NCI-H226 (cell line): ENCODE results near the gene LAMA3.
"Not testable (repeated sequence)": the region's sequence is repeated elsewhere in the genome, so short reads cannot be mapped to it uniquely, and the experiment has no call there.

Experiments
- DNase-seq: peaks from one replicate; pipeline ENCODE4 v3.0.0-alpha.2; 2015

The LAMA3 gene

DNA sequence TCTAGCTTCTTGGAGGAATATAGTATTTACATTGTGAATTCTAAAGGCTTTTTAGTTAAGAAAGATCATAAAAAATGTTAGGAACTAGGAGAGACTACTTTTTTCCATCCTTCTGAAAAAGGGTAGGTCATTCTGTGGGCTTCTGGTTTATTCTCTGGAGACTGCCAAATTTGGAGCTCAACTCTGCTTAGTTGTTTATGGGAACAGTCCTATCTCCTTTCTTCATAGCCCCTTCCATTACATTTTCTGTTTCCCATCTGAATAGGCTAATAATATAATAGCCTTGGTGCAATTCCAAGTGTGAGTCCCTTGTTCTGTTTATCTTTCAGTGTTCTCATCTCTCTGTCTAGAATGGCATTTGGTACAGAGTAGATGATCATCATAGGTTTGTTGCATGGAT is 15.6 kb downstream of the LAMA3 start:
- DNase-seq, result no peak

DNA sequence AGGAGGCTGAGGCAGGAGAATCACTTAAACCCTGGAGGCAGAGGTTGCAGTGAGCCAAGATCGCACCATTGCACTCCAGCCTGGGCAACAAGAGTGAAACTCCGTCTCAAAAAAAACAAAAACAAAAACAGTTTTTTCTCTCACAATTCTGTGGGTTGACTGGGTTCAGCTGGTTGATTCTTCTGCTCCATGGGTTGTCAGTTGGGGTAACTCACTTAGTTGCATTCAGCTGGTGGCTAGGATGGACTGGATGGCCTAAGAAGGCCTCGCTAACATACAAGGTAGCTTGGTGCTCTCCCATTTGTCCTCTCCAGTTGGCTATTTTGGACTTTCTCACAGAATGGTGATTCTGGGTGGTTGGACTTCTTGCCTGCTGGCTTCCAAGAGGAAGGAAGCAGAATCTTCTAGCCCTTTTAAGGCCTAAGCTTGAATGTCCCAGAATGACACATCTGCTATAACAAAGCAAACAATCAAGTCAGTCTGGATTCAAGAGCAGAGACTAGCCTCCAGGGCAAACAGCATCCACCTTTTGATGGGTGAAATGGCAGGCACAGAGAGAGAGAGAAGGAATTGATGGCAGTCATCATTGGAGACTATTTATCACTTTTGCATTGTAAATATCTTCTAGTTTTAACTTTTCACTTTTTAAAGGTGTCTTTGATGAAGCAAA is 17.9 kb downstream of the LAMA3 start:
- DNase-seq, result no peak

DNA sequence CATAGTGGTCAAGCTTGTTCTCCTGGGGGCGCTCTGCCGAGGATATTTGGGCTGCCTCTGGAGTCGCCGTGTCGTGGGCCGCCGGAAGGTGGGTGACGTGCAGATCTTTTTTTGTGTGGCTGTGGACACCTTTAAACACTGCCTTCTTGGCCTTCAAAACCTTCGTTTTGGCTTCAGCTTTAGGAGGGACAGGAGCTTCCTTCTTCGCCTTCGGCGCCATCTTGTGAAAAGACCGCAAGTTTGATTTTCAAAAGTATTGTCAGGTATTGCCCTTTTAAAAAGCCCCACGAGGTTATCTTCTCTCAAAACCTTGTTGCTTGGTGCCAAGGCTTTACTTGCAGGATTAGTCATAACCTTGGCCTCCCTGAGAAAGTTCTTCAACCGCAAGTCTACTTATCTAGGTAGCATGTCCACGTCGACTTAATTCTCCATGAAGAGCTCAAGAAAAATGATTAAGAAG is 20.8 kb downstream of the LAMA3 start:
- peak; percentile 96 for DNase-seq

DNA sequence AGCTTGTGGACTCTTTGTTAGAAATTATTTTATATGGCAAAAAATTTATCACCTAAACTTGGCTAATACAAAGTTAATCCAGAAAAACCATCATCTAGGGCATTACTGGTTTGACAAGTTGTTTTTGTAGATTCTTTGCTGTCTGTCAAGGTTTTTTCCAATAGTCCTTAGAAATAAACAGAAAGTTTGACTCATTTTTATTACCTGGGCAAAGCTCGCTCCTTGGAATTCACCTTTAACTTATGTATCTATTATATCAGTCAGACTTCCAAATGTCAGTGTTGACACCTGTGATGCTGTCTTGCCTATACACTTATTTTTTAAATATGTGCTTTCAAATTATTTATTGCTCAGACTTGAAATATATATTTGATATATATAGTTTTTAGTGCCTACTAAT is 21.7 kb downstream of the LAMA3 start:
- DNase-seq, result no peak

DNA sequence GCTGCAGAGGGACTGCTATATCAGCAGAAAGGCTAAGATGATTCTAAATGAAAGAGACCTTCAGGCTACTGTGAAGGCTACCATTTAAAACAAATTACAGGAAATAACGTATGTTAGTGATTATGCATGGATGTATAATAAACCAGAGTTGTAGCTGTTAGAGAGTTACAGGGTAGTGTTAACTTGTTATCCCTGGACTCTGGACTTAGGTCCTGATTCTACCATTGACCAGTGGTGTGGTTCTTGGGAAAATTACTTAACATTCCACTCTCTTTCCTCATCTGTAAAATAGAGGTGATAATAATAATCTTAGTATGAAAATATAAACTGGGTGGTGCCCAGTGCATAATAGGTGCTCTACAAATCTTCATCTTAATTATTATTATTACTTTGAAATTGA is 22.2 kb downstream of the LAMA3 start:
- DNase-seq, result no peak

DNA sequence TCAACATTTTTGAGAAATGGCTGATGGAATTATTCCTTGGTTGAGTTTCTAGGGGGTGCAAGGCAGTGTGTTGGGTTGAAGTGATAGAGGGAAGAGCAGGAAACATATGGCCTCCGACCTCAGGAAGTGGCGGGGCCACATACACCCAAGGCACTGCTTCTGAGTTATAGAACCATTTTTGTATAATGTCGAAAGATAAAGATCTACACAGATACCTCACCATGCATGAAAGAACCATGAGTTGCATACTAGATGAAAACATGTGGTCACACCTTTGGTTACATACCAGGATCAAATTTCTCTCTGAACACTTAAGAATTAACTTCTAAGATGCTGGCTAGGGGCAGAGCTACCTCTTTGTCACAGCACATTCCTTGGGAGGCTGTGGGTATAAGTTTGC is 23.2 kb downstream of the LAMA3 start:
- DNase-seq, result no peak

DNA sequence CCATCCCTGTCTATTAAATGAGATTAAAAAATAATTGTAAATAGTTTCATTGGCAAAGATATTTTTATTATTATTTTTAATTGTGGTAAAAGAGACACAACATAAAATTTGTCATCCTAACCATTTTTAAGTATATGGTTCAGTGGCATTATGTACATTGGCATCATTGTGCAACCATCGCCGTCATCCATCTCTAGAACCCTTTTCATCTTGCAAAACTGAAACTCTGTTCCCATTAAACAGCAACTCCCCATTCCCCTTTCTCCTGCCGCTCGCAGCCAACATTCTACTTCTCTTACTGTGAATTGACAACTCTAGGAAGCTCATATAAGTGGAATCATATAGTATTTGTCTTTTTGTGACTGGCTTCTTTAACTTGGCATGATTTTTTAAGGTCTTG is 25.3 kb downstream of the LAMA3 start:
- no peak for DNase-seq

DNA sequence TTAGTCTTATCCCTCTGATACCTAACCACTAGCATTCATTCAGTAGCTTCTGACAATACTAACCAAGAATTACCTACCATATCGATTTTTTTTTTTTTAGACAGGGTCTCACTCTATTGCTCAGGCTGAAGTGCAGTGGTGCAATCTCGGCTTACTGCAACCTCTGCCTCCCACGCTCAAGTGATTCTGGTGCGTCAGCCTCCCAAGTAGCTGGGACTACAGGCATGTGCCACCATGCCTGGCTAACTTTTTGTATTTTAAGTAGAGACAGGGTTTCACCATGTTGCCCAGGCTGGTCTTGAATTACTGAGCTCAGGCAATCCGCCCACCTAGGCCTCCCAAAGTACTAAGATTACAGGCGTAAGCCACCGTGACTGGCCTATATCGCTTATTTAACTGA is 26.8 kb downstream of the LAMA3 start:
- DNase-seq, result not testable (repeated sequence)

DNA sequence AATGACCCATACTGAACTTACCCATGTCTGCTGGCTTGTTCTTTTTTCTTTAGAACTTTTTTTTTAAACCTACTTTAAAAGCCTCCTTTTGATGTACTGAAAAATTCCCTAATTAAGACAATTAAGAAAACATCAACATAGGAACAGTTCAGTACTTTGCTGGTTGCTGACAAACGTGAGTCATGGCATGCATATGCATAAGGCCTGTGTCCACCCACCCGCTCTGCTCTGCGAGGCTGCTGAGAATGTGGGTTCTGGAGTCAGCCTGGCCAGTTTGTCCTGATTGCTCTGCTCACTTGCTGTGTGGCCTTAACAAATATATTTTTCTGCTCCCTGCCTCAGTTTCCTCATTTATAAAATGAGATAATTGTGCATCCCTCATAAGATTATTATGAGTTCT is 27.3 kb downstream of the LAMA3 start:
- peak; percentile 74 for DNase-seq

DNA sequence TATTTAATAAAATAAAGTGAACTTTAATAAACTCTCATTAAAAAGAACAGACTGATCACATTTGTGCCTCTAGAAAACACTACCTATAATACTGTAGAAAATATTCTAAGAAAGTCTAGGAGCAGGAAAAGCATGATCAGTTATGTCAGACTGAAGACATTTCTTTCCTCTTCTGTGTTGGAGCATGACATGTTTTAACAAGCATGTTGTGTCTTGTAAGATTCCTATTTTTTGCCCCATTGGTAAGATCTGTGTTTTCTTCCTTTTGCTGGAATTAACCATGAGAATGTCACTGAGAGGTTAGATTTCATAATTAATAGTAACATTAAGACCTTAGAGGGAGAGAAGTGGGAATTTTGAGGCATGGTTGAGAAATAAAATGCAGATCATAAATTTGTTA is 27.7 kb downstream of the LAMA3 start:
- no peak for DNase-seq

DNA sequence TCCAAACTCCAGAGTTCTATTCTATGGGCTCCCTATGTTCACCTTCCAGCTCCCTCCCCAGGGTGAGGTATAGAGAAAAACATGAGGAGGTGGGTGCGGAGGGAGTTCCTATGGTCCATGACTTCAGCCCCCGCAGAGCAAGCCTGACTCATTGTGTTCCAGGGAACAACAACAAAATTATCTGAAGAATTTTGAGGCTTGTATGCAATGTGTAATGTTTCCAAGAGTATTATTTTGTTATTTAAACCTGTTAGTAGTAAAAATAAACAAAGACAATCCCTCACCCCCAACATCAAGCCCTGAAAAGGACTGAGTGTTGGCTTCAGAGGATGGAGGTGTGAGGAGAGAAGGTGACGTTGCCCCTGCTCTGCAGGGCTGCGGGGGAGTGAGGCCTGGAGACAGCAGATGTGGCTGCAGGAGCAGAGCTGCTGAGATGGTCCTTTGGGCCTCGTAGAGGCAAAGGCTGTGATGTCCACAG is 29.0 kb downstream of the LAMA3 start:
- peak; percentile 93 for DNase-seq

DNA sequence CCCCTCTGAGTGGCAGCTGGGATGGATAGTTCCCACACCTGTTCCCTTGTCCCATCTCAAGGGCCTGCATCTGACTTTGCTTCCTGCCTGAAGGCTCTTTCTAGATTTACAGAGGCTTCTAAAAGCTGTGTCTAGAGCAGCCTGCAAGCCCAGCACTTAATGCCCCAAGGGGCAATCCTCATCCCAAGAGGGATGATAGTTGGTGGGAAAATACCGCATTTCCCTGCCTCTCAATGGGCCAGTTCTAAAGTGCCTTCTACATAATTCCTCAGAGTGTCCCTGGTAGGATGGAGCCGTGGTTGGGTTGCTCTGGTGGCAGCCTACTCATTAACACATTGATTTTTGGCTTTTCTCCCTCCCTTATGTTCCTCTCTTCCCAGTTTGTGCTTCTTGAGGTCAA is 29.5 kb downstream of the LAMA3 start:
- no peak for DNase-seq

DNA sequence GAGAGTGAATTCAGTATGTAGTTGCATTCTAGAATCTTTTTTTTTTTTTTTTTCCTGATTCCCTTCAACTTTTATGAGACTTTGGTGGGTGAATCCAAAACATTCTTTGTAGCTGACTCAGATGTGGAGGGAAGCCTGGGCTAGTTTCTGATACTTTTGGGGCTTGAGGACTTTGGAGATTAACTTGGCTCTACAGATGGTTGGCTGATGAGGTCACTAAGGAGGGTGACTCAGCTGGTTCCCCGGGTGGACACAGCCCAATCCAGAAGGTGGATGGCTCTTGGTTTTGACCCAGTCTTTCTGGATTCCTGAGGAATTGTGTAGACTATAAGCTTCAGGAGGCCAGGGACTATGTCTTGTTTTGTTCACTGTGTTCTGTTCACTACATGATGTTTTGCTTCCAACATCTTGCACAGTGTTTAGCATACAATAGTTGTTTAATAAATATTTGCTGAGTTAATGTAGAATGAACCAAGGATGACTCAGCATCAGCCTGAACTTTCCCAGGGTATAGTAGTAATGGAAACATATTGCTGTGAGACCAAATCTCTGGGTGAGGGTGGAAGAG is 30.5 kb downstream of the LAMA3 start:
- DNase-seq, result peak; percentile 97

DNA sequence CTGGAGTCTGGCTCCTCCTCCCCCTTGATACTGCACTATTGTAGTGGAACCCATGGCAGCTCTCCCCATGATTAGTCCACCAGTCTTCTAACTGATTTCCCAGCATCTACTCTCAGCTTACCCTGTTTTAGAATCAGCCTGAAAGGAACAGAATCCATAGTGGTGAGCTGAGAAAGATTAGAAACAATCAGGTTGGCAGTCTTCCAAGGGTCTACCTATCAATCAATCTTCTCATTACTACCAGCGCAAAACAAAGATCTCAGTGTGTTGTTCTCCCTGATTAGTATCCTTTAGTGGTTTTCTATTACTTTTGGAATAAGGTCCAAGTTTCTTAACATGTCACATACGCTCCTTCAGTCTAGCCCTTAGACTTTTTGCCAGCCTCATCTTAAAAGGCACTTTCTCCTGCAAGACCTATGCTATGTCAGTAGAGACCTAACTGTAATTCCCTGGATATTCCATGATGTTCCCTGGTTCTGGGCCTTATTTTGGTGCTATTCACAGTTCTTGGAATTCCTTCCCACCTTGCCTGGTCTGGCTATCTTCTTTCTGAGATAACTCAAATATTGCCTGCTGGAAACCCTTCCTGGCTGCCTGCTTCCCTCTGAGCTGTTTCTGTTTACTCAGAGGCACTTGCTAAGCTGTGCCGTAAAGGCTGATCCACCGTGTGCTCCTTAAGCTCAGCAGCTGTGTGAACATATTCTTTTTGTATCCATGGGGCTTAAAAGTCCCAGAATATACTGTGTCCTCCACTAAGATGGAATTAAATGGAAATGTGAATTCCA is 32.6 kb downstream of the LAMA3 start:
- DNase-seq, result peak; percentile 20

DNA sequence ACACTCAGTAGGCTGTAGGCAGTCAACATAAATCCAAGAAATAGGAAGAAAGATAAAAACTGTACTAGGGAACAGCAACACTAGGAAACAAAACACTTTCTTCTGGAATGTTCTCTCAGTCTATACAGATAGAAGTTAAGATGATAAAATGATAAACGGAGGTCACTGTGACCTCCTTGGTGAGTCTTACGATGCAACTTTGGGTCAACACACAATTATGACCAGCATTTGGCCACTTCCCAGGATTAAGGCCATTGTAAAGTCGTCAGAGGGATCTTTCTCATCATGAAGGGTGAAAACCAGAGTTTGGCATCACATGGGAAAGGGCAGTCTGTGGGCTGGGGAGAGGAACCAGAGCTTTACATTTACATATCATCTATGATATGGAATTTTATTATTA is 33.4 kb downstream of the LAMA3 start:
- DNase-seq, result no peak

DNA sequence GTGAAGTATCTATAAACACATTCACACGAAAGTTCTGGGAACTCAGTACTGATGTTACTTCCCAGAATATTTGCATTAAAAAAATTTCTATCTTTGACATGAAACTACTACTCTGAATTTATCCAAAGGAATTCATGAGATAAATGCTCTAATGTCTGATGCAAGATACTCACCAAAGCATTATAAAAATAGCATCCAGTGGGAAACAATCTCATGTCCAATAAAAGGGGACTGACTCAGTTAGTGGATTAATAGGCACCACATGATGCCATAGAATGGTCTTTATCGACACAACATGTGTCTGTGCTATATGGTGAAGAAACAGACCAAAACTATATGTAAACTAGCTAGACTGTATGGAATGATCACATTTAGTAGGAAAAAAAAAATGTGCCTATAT is 33.9 kb downstream of the LAMA3 start:
- no peak for DNase-seq

DNA sequence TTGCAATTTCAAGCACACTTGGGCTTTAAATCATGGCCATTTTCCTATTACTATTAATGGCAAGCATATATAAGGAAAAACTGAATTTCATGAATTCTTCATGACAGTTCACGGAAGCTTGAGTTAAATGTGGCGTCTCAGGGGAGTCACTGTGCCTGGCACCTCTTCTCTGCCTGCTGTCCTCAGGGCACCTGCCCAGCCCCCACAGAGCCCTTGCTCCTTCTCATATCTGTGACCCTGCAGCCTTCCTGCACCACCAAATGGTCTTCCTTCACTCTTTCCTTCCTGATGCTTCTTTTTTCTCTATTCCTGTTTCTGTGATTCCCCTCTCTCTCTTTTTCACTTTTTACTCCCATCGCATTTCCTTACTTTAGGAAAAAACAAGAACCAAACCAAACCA is 35.4 kb downstream of the LAMA3 start:
- DNase-seq, result no peak

DNA sequence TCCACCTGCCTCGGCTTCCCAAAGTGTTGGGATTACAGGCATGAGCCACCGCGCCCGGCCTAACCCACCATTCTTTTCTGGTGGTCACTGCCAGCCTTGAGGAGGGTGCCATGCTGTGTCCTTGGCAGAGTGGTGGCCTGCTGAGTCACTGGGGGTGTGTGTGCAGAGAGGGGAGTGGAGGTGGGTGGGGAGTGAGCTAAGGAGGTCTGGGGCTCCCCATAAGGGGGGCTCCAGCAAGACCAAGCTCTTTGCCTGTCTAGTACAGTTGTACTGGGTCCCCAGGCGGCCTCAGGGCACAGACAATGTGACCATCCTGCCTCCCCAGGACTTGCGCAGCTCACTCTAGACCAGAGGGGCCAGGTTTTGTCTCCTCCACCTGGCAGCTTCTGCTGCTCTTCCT is 36.1 kb downstream of the LAMA3 start:
- no peak for DNase-seq

DNA sequence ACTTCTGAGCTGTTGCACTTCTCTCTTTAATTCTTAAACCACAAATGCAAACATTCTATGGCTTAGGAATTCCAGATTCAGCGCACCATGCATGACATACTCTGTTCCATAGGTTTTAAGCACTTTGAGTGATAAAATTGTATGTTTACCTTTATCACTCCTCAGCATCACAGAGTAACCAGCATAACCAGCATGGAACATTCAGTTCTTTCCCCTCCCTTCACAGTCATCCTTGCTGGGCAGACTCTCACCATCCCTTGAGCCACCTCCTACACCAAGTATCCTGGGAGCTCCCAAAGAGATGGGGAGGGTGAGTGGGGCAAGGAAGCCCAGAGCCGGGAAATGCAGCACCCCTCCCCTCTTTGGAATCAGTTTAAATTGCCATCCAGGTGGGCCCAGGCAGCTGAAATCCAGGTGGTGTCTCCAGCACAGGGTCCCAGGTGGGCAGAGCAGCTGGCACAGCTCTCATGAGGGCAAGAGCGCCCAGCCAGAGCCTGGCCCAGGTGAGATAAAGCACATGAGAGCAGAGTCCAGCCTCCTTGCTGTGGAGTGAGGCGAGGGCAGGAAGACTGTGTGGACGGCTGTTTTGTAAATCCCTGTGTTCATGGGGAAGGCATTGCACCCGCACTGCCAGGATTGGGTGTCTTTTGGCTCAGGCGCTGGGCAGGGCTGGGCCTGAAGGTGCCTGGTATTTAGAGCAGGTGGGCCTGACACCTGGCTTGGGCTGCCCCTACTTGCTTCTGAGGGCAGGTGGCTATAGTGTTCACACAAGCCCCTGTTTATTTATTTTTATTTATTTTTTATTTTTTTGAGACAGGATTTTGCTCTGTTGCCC is 36.8 kb downstream of the LAMA3 start:
- no peak for DNase-seq

DNA sequence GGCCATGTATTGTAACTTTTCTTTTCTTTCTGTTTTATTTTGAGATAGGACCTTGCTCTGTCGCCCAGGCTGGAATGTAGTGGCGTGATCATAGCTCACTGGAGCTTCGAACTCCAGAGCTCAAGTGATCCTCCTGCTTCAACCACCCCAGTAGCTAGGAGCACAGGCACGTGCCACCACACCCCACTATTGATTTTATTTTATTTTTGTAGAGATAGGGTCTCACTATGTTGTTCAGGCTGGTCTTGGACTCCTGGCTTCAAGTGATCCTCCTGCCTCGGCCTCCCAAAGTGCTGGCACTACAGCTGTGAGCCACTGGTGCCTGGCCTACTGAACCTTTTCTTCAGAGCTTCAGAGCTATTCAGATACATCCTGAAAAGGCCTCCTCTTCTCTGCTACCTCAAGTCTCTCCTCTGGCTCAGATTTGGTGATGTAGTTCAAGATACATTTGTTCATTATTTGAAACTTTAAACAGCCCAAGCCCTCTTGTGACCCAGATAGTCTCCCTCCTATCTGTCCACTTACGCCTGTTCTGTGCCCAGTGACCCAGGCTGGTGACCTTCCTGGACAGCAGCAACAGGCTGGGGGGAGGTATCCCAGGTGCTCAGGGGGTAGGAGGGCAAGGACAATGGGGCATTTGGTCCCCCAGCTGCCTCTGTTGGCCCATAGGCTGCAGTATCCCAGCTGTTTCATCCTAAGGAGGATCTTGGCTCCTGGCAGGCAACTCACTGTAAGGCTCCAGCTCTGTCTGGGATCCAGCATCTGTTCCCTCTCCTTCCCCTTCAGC is 38.6 kb downstream of the LAMA3 start:
- DNase-seq, result no peak

DNA sequence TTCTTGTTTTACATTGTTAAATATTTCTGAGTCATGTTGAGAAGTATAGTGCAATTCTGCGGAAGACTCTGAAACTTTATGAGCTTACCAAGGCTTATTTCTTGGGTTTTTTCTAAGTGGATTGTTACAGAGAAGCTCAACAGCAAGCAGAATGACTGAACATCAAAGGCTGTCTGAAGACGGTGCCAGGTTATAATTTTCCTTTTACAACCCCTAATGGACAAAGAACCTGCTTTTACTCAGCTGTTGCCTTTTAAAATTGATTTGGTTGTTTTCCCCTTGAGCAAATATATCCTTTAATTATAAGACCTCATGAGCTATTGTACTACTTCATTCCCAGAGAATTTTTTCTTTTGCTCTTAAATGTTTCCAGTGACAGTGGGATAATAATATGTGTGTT is 41.6 kb downstream of the LAMA3 start:
- DNase-seq, result no peak

DNA sequence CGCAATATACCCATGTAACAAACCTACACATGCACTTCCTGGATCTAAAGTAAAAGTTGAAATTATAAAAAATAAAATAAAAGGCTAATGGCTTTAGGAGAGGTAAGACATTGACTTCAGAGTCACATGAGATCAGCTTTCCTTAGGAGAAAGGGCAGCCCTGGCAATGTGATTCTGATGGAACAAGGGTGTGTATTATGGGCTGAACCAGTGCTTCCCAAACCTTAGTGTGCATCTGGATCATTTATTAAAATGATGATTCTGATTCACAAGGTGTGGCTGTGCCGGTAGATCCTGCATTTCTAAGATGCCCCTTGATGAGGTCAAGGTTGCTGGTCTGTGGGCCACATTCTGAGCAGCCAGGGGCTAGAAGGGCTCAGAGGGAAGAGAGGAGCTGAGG is 42.6 kb downstream of the LAMA3 start:
- no peak for DNase-seq
